ENCODE measurements around the gene PIWIL4.

The PIWIL4 gene

DNA sequence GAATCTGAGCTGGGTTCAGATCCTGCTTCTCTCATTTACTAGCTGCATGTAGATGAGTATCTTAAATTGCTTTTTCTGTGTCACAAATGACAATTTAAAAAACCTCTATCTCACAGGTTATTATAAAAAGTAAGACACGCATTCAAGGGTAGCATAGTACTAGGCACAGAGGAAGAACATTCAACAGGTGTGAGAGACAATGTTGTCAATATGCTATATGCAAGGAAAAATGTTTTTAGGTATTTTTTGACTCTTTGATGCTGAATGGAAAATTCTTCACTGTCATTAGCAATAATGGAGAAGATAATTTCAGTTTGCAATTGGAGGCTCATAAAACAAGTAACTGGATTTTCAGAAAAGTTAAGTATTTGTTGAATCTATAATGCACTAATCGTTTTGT is 81.6 kb downstream of the PIWIL4 start:
- no peak for TF ChIP-seq ZFX (IDR thresholded peaks at IDR 0.05; ENCODE audit: borderline replicate concordance)

GRCh38 chr11:94649254-94649653 is 82.1 kb downstream of the PIWIL4 start:
- H3K27ac ChIP-seq: no peak overlapping the region
- TF ChIP-seq ZFX (IDR thresholded peaks at IDR 0.05; ENCODE audit: borderline replicate concordance): no peak
- TF ChIP-seq CTCF (IDR thresholded peaks at IDR 0.05): no peak

More for the DNA sequence above, 81.6 kb downstream of the PIWIL4 start:
- H3K27ac ChIP-seq: no peak overlapping the region

- H3K27ac ChIP-seq: no peak overlapping the region
- TF ChIP-seq CTCF (IDR thresholded peaks at IDR 0.05) (no peak), ZFX (IDR thresholded peaks at IDR 0.05; ENCODE audit: borderline replicate concordance) (no peak)
Measured at GRCh38 chr11:94649964-94650623, 82.9 kb downstream of the PIWIL4 start.

DNA sequence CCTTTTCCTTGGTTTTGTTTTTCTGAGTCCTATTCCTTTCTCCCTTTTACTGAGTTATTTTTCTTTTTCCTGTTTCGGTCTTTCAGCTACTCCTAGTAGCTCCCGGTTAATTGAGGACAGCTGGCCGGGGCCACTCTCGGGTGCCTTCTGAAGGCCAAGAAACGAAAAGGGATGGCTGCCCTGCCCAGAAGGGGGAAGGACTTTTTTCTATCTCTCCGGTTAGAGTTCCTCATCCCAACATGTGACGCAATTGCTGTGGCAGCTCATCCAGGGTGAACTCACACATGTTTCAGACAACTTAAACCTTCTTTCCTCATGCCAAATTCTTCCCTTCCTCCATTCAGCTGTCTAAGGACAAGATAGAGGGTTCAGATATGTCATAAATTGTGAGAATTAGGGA is 83.6 kb downstream of the PIWIL4 start:
- H3K27ac ChIP-seq: no peak overlapping the region
- TF ChIP-seq CTCF (IDR thresholded peaks at IDR 0.05): no peak
- TF ChIP-seq ZFX (IDR thresholded peaks at IDR 0.05; ENCODE audit: borderline replicate concordance): no peak

DNA sequence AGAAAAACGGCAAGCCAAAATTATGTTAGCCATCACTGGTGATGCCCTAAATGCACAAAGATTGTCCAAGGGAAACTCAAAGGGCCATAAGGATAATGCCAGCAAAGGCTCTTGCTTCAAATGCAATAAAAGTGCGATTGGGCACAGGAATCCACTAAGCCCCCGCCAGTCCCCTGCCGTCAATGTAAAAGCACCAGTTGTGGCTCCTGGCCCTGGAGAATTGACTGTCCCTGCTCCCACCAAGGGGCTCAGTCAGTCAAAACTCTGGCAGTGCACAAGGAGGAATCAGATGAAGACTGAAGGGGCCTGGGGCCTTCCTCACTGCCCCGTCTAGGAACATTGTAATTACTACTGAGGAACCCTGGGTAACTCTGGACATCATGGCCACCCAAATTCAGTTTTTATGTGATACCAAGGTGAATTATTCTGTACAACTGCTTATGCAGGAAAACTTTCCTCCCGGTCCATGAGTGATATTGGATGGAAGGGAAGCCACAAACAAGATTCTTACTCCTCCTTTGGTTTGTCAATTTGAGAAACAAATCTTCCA is 85.6 kb downstream of the PIWIL4 start:
- H3K27ac ChIP-seq: no peak overlapping the region
- TF ChIP-seq ZFX (IDR thresholded peaks at IDR 0.05; ENCODE audit: borderline replicate concordance): no peak
- TF ChIP-seq CTCF (IDR thresholded peaks at IDR 0.05): no peak

DNA sequence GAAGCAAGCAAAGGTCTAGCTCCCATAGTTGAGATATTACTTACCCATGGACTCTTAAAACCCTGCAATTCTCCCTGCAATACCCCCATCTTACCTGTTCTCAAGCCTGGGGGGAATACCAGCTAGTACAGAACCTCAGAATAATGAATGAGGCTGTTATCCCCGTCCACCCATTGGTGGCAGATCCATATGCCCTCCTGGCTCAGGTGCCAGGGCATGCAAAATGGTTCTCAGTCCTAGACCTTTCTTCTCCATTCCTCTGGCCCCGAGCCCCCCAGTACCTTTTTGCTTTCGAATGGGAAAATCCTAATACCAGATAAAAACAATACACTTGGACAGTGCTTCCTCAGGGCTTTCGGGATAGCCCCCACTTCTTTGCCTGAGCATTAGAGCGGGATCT is 86.4 kb downstream of the PIWIL4 start:
- H3K27ac ChIP-seq: no peak overlapping the region
- TF ChIP-seq ZFX (IDR thresholded peaks at IDR 0.05; ENCODE audit: borderline replicate concordance) (no peak), CTCF (IDR thresholded peaks at IDR 0.05) (no peak)

DNA sequence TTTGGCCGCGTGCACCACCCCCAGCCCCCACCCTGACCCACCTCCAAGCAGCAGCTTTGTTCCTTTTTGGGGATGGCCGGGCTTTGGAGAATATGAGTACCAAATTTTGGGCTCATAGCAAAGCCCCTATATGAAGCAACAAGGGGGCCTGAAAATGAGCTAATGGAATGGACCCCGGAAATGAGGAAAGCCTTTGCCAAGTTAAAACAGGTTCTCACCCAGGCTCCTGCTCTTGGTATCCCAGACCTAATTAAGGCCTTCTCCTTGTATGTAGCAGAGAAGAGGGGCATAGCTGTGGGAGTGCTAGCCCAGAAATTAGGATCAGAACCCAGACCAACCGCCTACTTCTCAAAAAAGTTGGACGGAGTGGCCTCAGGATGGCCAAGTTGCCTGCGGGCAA is 87.0 kb downstream of the PIWIL4 start:
- TF ChIP-seq ZFX (IDR thresholded peaks at IDR 0.05; ENCODE audit: borderline replicate concordance): no peak

DNA sequence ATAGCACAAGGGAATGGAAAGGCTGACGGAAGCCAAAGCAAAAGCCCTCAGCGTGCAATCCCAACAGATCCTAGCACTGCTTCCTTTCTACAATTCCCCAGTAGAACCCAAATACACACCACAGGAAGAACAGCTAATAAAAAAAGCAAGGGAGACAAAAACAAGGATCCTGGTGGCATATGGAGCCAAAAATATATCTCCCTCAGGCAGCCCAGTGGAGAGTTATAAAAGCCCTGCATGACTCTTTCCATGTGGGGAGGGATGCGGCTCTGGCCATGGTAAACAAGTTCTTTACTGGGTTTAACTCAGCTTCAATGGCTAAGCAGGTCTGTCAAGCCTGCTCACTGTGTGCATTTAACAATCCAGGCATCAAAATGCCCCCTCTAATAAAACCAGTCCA is 88.1 kb downstream of the PIWIL4 start:
- TF ChIP-seq ZFX (IDR thresholded peaks at IDR 0.05; ENCODE audit: borderline replicate concordance) (no peak), CTCF (IDR thresholded peaks at IDR 0.05) (no peak)
- no peak overlapping the region for H3K27ac ChIP-seq

More for the DNA sequence above, 87.0 kb downstream of the PIWIL4 start:
- H3K27ac ChIP-seq: no peak overlapping the region
